ENCODE data around the gene CLHC1. TPM values are rescaled to one million over a fixed set of nuclear protein-coding genes. Genes with fewer than 3 reads are reported as not detected.

CLHC1 gene
- total RNA-seq, 1 experiment from 2014 or later, result 32.8 TPM

- Mint-ChIP-seq H3K4me1 (ENCODE audit: insufficient read depth, unreplicated experiment) (peaks cover 16% of the 10 kb centered on the region), H3K9me3 (ENCODE audit: unreplicated experiment) (no peaks in the 10 kb centered on the region), H3K27me3 (ENCODE audit: insufficient read depth, unreplicated experiment) (no peaks in the 10 kb centered on the region), H3K36me3 (ENCODE audit: insufficient read depth, unreplicated experiment) (peaks cover 31% of the 10 kb centered on the region), H3K4me3 (ENCODE audit: unreplicated experiment) (no peak overlapping the region), H3K27ac (ENCODE audit: low read depth, unreplicated experiment) (no peak overlapping the region)
- no peak for TF ChIP-seq CTCF (IDR thresholded peaks at IDR 0.05; ENCODE audit: unreplicated experiment)
- BruUV-seq (replicated peaks), result no TSS peak
- ChIA-PET POLR2A (interaction anchor here (0.7 to 2.9 kb wide), 2 partner anchors 9 to 335 kb away, joined by 3 to 9 read pairs; partner anchors contain the start of genes CLHC1 and RPS27A), CTCF (interaction anchor here (1.0 to 1.5 kb wide), 2 partner anchors 19 to 209 kb away, joined by 4 to 8 read pairs; no protein-coding TSS in a partner anchor)
- intact Hi-C loops (cut with micrococcal nuclease), result no loop called here
- DNase-seq (ENCODE audit: unreplicated experiment), result no peak
These were observed 7.9 kb downstream of the CLHC1 start for GRCh38 chr2:55223958-55224760.

- no TSS peak for BruUV-seq (replicated peaks)
- H3K9me3 Mint-ChIP-seq (ENCODE audit: unreplicated experiment), result peaks cover 6% of the 10 kb centered on the region
- peaks cover 22% of the 10 kb centered on the region for H3K36me3 Mint-ChIP-seq (ENCODE audit: insufficient read depth, unreplicated experiment)
- no peak overlapping the region for H3K4me3 Mint-ChIP-seq (ENCODE audit: unreplicated experiment)
- TF ChIP-seq CTCF (IDR thresholded peaks at IDR 0.05; ENCODE audit: unreplicated experiment), result no peak
- peaks cover 7% of the 10 kb centered on the region for H3K4me1 Mint-ChIP-seq (ENCODE audit: insufficient read depth, unreplicated experiment)
- no peak for DNase-seq (ENCODE audit: unreplicated experiment)
- CTCF ChIA-PET, result no interaction called here
- H3K27ac Mint-ChIP-seq (ENCODE audit: low read depth, unreplicated experiment), result no peak overlapping the region
- POLR2A ChIA-PET, result no interaction called here
- intact Hi-C loops (cut with micrococcal nuclease), result no loop called here
- no peaks in the 10 kb centered on the region for H3K27me3 Mint-ChIP-seq (ENCODE audit: insufficient read depth, unreplicated experiment)
These were observed 18.3 kb downstream of the CLHC1 start for GRCh38 chr2:55213822-55214221.

- Mint-ChIP-seq H3K36me3 (ENCODE audit: insufficient read depth, unreplicated experiment) (peaks cover 53% of the 10 kb centered on the region), H3K27me3 (ENCODE audit: insufficient read depth, unreplicated experiment) (no peaks in the 10 kb centered on the region), H3K27ac (ENCODE audit: low read depth, unreplicated experiment) (no peak overlapping the region), H3K4me3 (ENCODE audit: unreplicated experiment) (no peak overlapping the region), H3K4me1 (ENCODE audit: insufficient read depth, unreplicated experiment) (no peaks in the 10 kb centered on the region), H3K9me3 (ENCODE audit: unreplicated experiment) (peaks cover 6% of the 10 kb centered on the region)
- TF ChIP-seq CTCF (IDR thresholded peaks at IDR 0.05; ENCODE audit: unreplicated experiment), result no peak
- ChIA-PET POLR2A (no interaction called here), CTCF (interaction anchor here (0.9 kb wide), 1 partner anchor 19 kb away, joined by 8 read pairs; no protein-coding TSS in a partner anchor)
- BruUV-seq (replicated peaks), result no TSS peak
- intact Hi-C loops (cut with micrococcal nuclease), result no loop called here
- DNase-seq (ENCODE audit: unreplicated experiment), result no peak
These were observed 27.1 kb downstream of the CLHC1 start for GRCh38 chr2:55204950-55205349.

GRCh38 chr2:55204536-55204935 is 27.6 kb downstream of the CLHC1 start:
- no TSS peak for BruUV-seq (replicated peaks)
- POLR2A ChIA-PET, result interaction anchor here (1.3 kb wide), 1 partner anchor 10 kb away, joined by 3 read pairs; no protein-coding TSS in a partner anchor
- Mint-ChIP-seq H3K9me3 (ENCODE audit: unreplicated experiment) (peaks cover 3% of the 10 kb centered on the region), H3K36me3 (ENCODE audit: insufficient read depth, unreplicated experiment) (peaks cover 57% of the 10 kb centered on the region), H3K27me3 (ENCODE audit: insufficient read depth, unreplicated experiment) (no peaks in the 10 kb centered on the region), H3K4me3 (ENCODE audit: unreplicated experiment) (no peak overlapping the region), H3K4me1 (ENCODE audit: insufficient read depth, unreplicated experiment) (no peaks in the 10 kb centered on the region), H3K27ac (ENCODE audit: low read depth, unreplicated experiment) (no peak overlapping the region)
- no peak for DNase-seq (ENCODE audit: unreplicated experiment)
- CTCF ChIA-PET, result interaction anchor here (0.9 to 1.3 kb wide), 2 partner anchors 19 to 36 kb away, joined by 4 to 8 read pairs; no protein-coding TSS in a partner anchor
- TF ChIP-seq CTCF (IDR thresholded peaks at IDR 0.05; ENCODE audit: unreplicated experiment), result no peak
- intact Hi-C loops (cut with micrococcal nuclease), result no loop called here

Data from MCF 10A (cell line).